Brain microvascular endothelial cell (primary cell): Measurements from ENCODE around the gene PSPH.
"Not testable (repeated sequence)": the region's sequence is repeated elsewhere in the genome, so short reads cannot be mapped to it uniquely, and the experiment has no call there.

Source experiments
- DNase-seq: peaks from one replicate; pipeline ENCODE4 v3.0.0-alpha.2; 2020
- H3K27ac ChIP-seq: fragments of 250-450 bp; sonication (Bioruptor Pico); 2 replicates; pipeline ENCODE4 v1.5.1; 2020; ENCODE audit warnings: mild to moderate bottlenecking, moderate library complexity
- H3K27me3 ChIP-seq: fragments of 250-450 bp; sonication (Bioruptor Pico); replicated peaks from 2 replicates; pipeline ENCODE4 v1.5.1; 2020; ENCODE audit warnings: mild to moderate bottlenecking
- H3K36me3 ChIP-seq: fragments of 250-450 bp; sonication (Bioruptor Pico); replicated peaks from 2 replicates; pipeline ENCODE4 v1.5.1; 2020; ENCODE audit warnings: mild to moderate bottlenecking
- H3K4me3 ChIP-seq: 2 replicates; pipeline ENCODE4 v1.5.1; 2011; ENCODE audit warnings: low read depth, mild to moderate bottlenecking, control low read depth, low read length, moderate library complexity
- CTCF ChIP-seq: IDR thresholded peaks from 2 replicates; pipeline ENCODE4 v1.5.1; 2011; ENCODE audit warnings: low read depth, mild to moderate bottlenecking, moderate library complexity, low read length, control low read depth, inconsistent platforms; ENCODE audit errors: missing control alignments
- in situ Hi-C: cut with HindIII; loops from 2 replicates; pipeline ENCODE4 v1.10.0; 2017; ENCODE audit warnings: low sequenced_read_pairs, low pct_ligation_motif_present

Gene PSPH

GRCh38 chr7:56051339-56052191 is at the start of gene PSPH, which contains the start of gene CCT6A:
Gene PSPH, minus strand, starts transcription at chr7:56051444. Its CDS starts 30,232 bp downstream, at chr7:56021212.
Gene CCT6A, plus strand, starts transcription at chr7:56051765. Its CDS starts 84 bp downstream, at chr7:56051849.
- Histone ChIP-seq H3K27me3 (no peaks in the 10 kb centered on the region), H3K4me3 (peak within 1 kb of the TSS; percentile 91)
- no peak for TF ChIP-seq CTCF

GRCh38 chr7:56099653-56100052 is 48.4 kb upstream of the PSPH start:
- in situ Hi-C loops, result no loop called here

More at GRCh38 chr7:56051339-56052191, at the start of gene PSPH, which contains the start of gene CCT6A:
- H3K27ac ChIP-seq, result peak within 1 kb of the TSS; percentile 86
- in situ Hi-C loops, result no loop called here
- DNase-seq, result peak; percentile 98
- H3K36me3 ChIP-seq, result peaks cover 35% of the 10 kb centered on the region

GRCh38 chr7:56098187-56099008 is 47.2 kb upstream of the PSPH start:
- DNase-seq, in situ Hi-C loops: not testable (repeated sequence)

More at GRCh38 chr7:56099653-56100052, 48.4 kb upstream of the PSPH start:
- peaks cover 41% of the 10 kb centered on the region for H3K36me3 ChIP-seq
- no peaks in the 10 kb centered on the region for H3K27me3 ChIP-seq
- no peak for DNase-seq
- no peak for TF ChIP-seq CTCF
- H3K4me3 ChIP-seq, result no peak overlapping the region
- H3K27ac ChIP-seq, result no peak overlapping the region

GRCh38 chr7:56097700-56098099 is 46.5 kb upstream of the PSPH start:
- no peaks in the 10 kb centered on the region for H3K27me3 ChIP-seq
- no peak overlapping the region for H3K4me3 ChIP-seq
- H3K36me3 ChIP-seq, result peaks cover 26% of the 10 kb centered on the region
- TF ChIP-seq CTCF, result no peak
- peak; percentile 54 for DNase-seq
- H3K27ac ChIP-seq, result no peak overlapping the region
- in situ Hi-C loops, result no loop called here

More at GRCh38 chr7:56098187-56099008, 47.2 kb upstream of the PSPH start:
- H3K27me3 ChIP-seq, H3K27ac ChIP-seq, H3K4me3 ChIP-seq: not testable (repeated sequence)
- H3K36me3 ChIP-seq, result peaks cover 33% of the 10 kb centered on the region

GRCh38 chr7:56092789-56093531 is 41.7 kb upstream of the PSPH start, which contains the start of gene PHKG1:
Gene PHKG1, minus strand, starts transcription at chr7:56092952. Its CDS starts 4,011 bp downstream, at chr7:56088941.
- peak; percentile 66 for TF ChIP-seq CTCF
- H3K36me3 ChIP-seq, result no peaks in the 10 kb centered on the region
- no peaks in the 10 kb centered on the region for H3K27me3 ChIP-seq
- H3K4me3 ChIP-seq, result no peak within 1 kb of the TSS
- no peak within 1 kb of the TSS for H3K27ac ChIP-seq
- peak; percentile 74 for DNase-seq
- in situ Hi-C loops, result no loop called here

- in situ Hi-C loops, DNase-seq, H3K27me3 ChIP-seq, H3K36me3 ChIP-seq, H3K27ac ChIP-seq, H3K4me3 ChIP-seq: not testable (repeated sequence)
Measured at GRCh38 chr7:56092388-56092787, 41.1 kb upstream of the PSPH start.
